GM19328 (cell line): ENCODE results near the gene EIF2AK2.
"Not testable (repeated sequence)": the region's sequence is repeated elsewhere in the genome, so short reads cannot be mapped to it uniquely, and the experiment has no call there.

Source experiments
- ATAC-seq: cut with Tn5 transposase; IDR thresholded peaks from one replicate; pipeline ENCODE4 v1.9.1; 2021; ENCODE audit warnings: mild to moderate bottlenecking, moderate library complexity; ENCODE audit not compliant: unreplicated experiment

The EIF2AK2 gene

GRCh38 chr2:37156857-37157714 lies at the start of gene EIF2AK2:
TSS of gene EIF2AK2 (minus strand) at chr2:37156980. CDS start at chr2:37147806, 9,174 bp downstream.
- ATAC-seq, result peak; percentile 75

GRCh38 chr2:37205689-37206341 lies 49.0 kb upstream of the EIF2AK2 start:
- no peak for ATAC-seq

- ATAC-seq, result not testable (repeated sequence)
Observed at GRCh38 chr2:37205071-37205661, 48.4 kb upstream of the EIF2AK2 start.

GRCh38 chr2:37203708-37204107 lies 46.9 kb upstream of the EIF2AK2 start:
- no peak for ATAC-seq

- no peak for ATAC-seq
Observed at GRCh38 chr2:37201766-37202165, 45.0 kb upstream of the EIF2AK2 start.

- no peak for ATAC-seq
Observed at GRCh38 chr2:37201208-37201607, 44.4 kb upstream of the EIF2AK2 start.

- ATAC-seq, result no peak
Observed at GRCh38 chr2:37198681-37199065, 41.9 kb upstream of the EIF2AK2 start.

GRCh38 chr2:37196320-37197195 lies 39.8 kb upstream of the EIF2AK2 start, which contains the start of gene CEBPZOS:
TSS of gene CEBPZOS (plus strand) at chr2:37196496. CDS start at chr2:37199705, 3,209 bp downstream.
- peak; percentile 66 for ATAC-seq

GRCh38 chr2:37195862-37196319 lies 39.1 kb upstream of the EIF2AK2 start:
- not testable (repeated sequence) for ATAC-seq

GRCh38 chr2:37192551-37192950 lies 35.8 kb upstream of the EIF2AK2 start:
- no peak for ATAC-seq

GRCh38 chr2:37191747-37192146 lies 35.0 kb upstream of the EIF2AK2 start:
- no peak for ATAC-seq

- no peak for ATAC-seq
Observed at GRCh38 chr2:37191253-37191652, 34.5 kb upstream of the EIF2AK2 start.

- ATAC-seq, result no peak
Observed at GRCh38 chr2:37190290-37190689, 33.5 kb upstream of the EIF2AK2 start.

GRCh38 chr2:37189452-37190153 lies 32.8 kb upstream of the EIF2AK2 start:
- ATAC-seq, result no peak

GRCh38 chr2:37188570-37188969 lies 31.8 kb upstream of the EIF2AK2 start, which contains the start of gene SULT6B1:
TSS of gene SULT6B1 (minus strand) at chr2:37188670. CDS start at chr2:37188640, 30 bp downstream.
- no peak for ATAC-seq

- ATAC-seq, result no peak
Observed at GRCh38 chr2:37181726-37182684, 25.2 kb upstream of the EIF2AK2 start.

- no peak for ATAC-seq
Observed at GRCh38 chr2:37180640-37181039, 23.9 kb upstream of the EIF2AK2 start.

GRCh38 chr2:37180006-37180639 lies 23.3 kb upstream of the EIF2AK2 start:
- ATAC-seq, result no peak
